Kidney tubule cell (primary cell): ENCODE data around the gene POM121L2.
"Not testable (repeated sequence)": the region's sequence is repeated elsewhere in the genome, so short reads cannot be mapped to it uniquely, and the experiment has no call there.

Experiments used
- DNase-seq: peaks from one replicate; pipeline ENCODE4 v3.0.0-alpha.2; 2018; ENCODE audit warnings: low spot score

The POM121L2 gene

GRCh38 chr6:27293436-27294098 is 18.5 kb downstream of the POM121L2 start:
- DNase-seq, result peak; percentile 83

- no peak for DNase-seq
Measured at GRCh38 chr6:27290850-27291208, 21.2 kb downstream of the POM121L2 start.

GRCh38 chr6:27290065-27290849 is 21.8 kb downstream of the POM121L2 start:
- peak; percentile 88 for DNase-seq

GRCh38 chr6:27288136-27289044 is 23.7 kb downstream of the POM121L2 start:
- DNase-seq, result peak; percentile 29

GRCh38 chr6:27287751-27288135 is 24.3 kb downstream of the POM121L2 start:
- no peak for DNase-seq

GRCh38 chr6:27286141-27286540 is 25.9 kb downstream of the POM121L2 start:
- peak; percentile 80 for DNase-seq

- DNase-seq, result no peak
Measured at GRCh38 chr6:27283279-27283678, 28.8 kb downstream of the POM121L2 start.

- DNase-seq, result no peak
Measured at GRCh38 chr6:27281569-27281968, 30.5 kb downstream of the POM121L2 start.

- DNase-seq, result peak; percentile 33
Measured at GRCh38 chr6:27281105-27281539, 31.0 kb downstream of the POM121L2 start.

- DNase-seq, result peak; percentile 53
Measured at GRCh38 chr6:27280540-27281000, 31.5 kb downstream of the POM121L2 start.

- DNase-seq, result peak; percentile 79
Measured at GRCh38 chr6:27280064-27280539, 32.0 kb downstream of the POM121L2 start.

- DNase-seq, result peak; percentile 38
Measured at GRCh38 chr6:27279513-27280063, 32.5 kb downstream of the POM121L2 start.

GRCh38 chr6:27275025-27275956 is 36.8 kb downstream of the POM121L2 start:
- peak; percentile 47 for DNase-seq

- no peak for DNase-seq
Measured at GRCh38 chr6:27273783-27274182, 38.3 kb downstream of the POM121L2 start.

- DNase-seq, result no peak
Measured at GRCh38 chr6:27268803-27269202, 43.3 kb downstream of the POM121L2 start.

- peak; percentile 8 for DNase-seq
Measured at GRCh38 chr6:27267857-27268434, 44.1 kb downstream of the POM121L2 start.

GRCh38 chr6:27267003-27267402 is 45.1 kb downstream of the POM121L2 start:
- not testable (repeated sequence) for DNase-seq

GRCh38 chr6:27263886-27264285 is 48.2 kb downstream of the POM121L2 start:
- peak; percentile 6 for DNase-seq

- DNase-seq, result no peak
Measured at GRCh38 chr6:27260836-27261375, 51.2 kb downstream of the POM121L2 start.

GRCh38 chr6:27260369-27260768 is 51.7 kb downstream of the POM121L2 start:
- DNase-seq, result no peak
